Measurements from ENCODE around the gene TAS2R60. TPM values are rescaled to one million over a fixed set of nuclear protein-coding genes. Genes with fewer than 3 reads are reported as not detected.

TAS2R60 gene
- total RNA-seq, 4 donors from 2014 or later = 1.3 TPM; not detected in 3

GRCh38 chr7:143444063-143444782, 970 bp downstream of the TAS2R60 start:
- Histone ChIP-seq H3K27ac (no peak overlapping the region), H3K36me3 (no peaks in the 10 kb centered on the region), H3K4me1 (no peaks in the 10 kb centered on the region), H3K27me3 (no peaks in the 10 kb centered on the region), H3K9me3 (no peaks in the 10 kb centered on the region), H3K4me3 (no peak overlapping the region)
- DNase-seq = no peak
- TF ChIP-seq POLR2A (IDR thresholded peaks at IDR 0.05) = no peak
- no peak for TF ChIP-seq CTCF (IDR thresholded peaks at IDR 0.05)

GRCh38 chr7:143444785-143445184, 1.5 kb downstream of the TAS2R60 start:
- Histone ChIP-seq H3K4me3 (no peak overlapping the region), H3K27me3 (no peaks in the 10 kb centered on the region), H3K9me3 (no peaks in the 10 kb centered on the region), H3K27ac (no peak overlapping the region), H3K4me1 (no peaks in the 10 kb centered on the region), H3K36me3 (no peaks in the 10 kb centered on the region)
- TF ChIP-seq CTCF (IDR thresholded peaks at IDR 0.05) (no peak), POLR2A (IDR thresholded peaks at IDR 0.05) (no peak)
- DNase-seq = no peak

- TF ChIP-seq CTCF (IDR thresholded peaks at IDR 0.05) (no peak), POLR2A (IDR thresholded peaks at IDR 0.05) (no peak)
- H3K9me3 ChIP-seq = no peaks in the 10 kb centered on the region
- H3K27ac ChIP-seq = no peak overlapping the region
- no peak for DNase-seq
- no peaks in the 10 kb centered on the region for H3K27me3 ChIP-seq
- H3K4me1 ChIP-seq = no peaks in the 10 kb centered on the region
- no peak overlapping the region for H3K4me3 ChIP-seq
- H3K36me3 ChIP-seq = no peaks in the 10 kb centered on the region
Measured at GRCh38 chr7:143447466-143447865, 4.2 kb downstream of the TAS2R60 start.

- Histone ChIP-seq H3K4me1 (no peaks in the 10 kb centered on the region), H3K9me3 (no peaks in the 10 kb centered on the region), H3K27me3 (no peaks in the 10 kb centered on the region), H3K4me3 (no peak overlapping the region), H3K27ac (no peak overlapping the region), H3K36me3 (no peaks in the 10 kb centered on the region)
- TF ChIP-seq POLR2A (IDR thresholded peaks at IDR 0.05) (no peak), CTCF (IDR thresholded peaks at IDR 0.05) (no peak)
- DNase-seq = no peak
Measured at GRCh38 chr7:143448429-143448828, 5.2 kb downstream of the TAS2R60 start.

GRCh38 chr7:143449793-143450192, 6.5 kb downstream of the TAS2R60 start:
- Histone ChIP-seq H3K27me3 (no peaks in the 10 kb centered on the region), H3K4me3 (no peak overlapping the region), H3K27ac (no peak overlapping the region), H3K9me3 (no peaks in the 10 kb centered on the region), H3K36me3 (no peaks in the 10 kb centered on the region), H3K4me1 (no peaks in the 10 kb centered on the region)
- no peak for DNase-seq
- TF ChIP-seq CTCF (IDR thresholded peaks at IDR 0.05) (no peak), POLR2A (IDR thresholded peaks at IDR 0.05) (no peak)

Measured in Peyer's patch (tissue), 4 donors.